GM08714 (cell line): ENCODE data around the gene FLCN.
"Not testable (repeated sequence)": the region's sequence is repeated elsewhere in the genome, so short reads cannot be mapped to it uniquely, and the experiment has no call there.

Experiments used
- H3K4me3 ChIP-seq: fragments of 200-500 bp; sonication (Bioruptor generic); 2 replicates; pipeline ENCODE4 v1.5.1; 2014; ENCODE audit warnings: mild to moderate bottlenecking, low read length, inconsistent platforms
- ZNF274 ChIP-seq: IDR thresholded peaks from 2 replicates; pipeline ENCODE4 v1.6.1; 2012; ENCODE audit warnings: mild to moderate bottlenecking, low read depth, low read length

FLCN gene

DNA sequence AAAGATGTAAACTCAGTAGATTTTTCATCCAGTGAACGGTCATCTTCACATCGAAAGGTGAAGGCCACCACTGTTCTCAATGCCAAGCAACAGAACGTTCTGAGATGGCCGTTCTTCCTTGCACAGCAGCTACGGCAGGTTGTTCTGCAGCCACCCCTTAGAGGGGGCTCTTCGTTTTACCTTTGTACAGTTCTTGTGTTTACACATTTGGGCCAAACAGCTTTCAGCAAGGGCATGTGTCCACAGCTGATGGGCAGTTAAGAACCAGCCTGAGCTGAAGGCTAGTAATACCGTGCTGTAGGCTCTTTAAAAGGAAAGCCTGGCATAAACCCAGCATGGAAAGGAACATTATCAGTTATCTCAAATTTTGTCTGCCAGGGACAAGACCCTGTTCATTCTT is 46.8 kb downstream of the FLCN start:
- no peak overlapping the region for H3K4me3 ChIP-seq
- no peak for TF ChIP-seq ZNF274

GRCh38 chr17:17189559-17189958 is 47.4 kb downstream of the FLCN start:
- no peak for TF ChIP-seq ZNF274
- no peak overlapping the region for H3K4me3 ChIP-seq

GRCh38 chr17:17188586-17188985 is 48.4 kb downstream of the FLCN start:
- no peak overlapping the region for H3K4me3 ChIP-seq
- TF ChIP-seq ZNF274: no peak

- no peak overlapping the region for H3K4me3 ChIP-seq
- no peak for TF ChIP-seq ZNF274
Measured at GRCh38 chr17:17186551-17187505, 50.1 kb downstream of the FLCN start.

DNA sequence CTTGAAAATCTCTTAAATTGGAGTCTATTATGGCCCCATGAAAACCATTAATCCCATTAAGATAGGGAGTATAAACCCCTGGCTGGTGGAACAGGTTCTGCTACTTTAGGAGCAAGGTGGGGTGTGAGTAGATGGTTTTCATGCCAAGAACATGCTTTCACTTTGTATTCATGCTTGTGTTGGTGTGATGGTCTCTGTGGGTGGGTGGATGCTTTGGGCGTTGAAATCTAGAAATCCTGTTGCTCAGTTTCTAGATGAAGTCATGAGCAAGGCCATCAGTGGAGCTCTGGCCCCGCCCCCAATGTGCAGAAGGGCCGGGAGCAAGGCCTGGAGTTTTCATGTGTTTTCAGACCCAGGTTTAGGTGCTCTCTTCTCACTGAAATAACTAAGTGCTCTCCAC is 50.9 kb downstream of the FLCN start:
- TF ChIP-seq ZNF274: no peak
- H3K4me3 ChIP-seq: no peak overlapping the region

GRCh38 chr17:17184985-17185757 is 51.8 kb downstream of the FLCN start:
- H3K4me3 ChIP-seq: not testable (repeated sequence)

GRCh38 chr17:17183744-17184143 is 53.2 kb downstream of the FLCN start:
- TF ChIP-seq ZNF274: no peak
- H3K4me3 ChIP-seq: no peak overlapping the region

GRCh38 chr17:17182598-17183136 is 54.3 kb downstream of the FLCN start:
- no peak overlapping the region for H3K4me3 ChIP-seq
- TF ChIP-seq ZNF274: no peak

GRCh38 chr17:17181666-17182597 is 55.0 kb downstream of the FLCN start:
- no peak for TF ChIP-seq ZNF274
- no peak overlapping the region for H3K4me3 ChIP-seq

DNA sequence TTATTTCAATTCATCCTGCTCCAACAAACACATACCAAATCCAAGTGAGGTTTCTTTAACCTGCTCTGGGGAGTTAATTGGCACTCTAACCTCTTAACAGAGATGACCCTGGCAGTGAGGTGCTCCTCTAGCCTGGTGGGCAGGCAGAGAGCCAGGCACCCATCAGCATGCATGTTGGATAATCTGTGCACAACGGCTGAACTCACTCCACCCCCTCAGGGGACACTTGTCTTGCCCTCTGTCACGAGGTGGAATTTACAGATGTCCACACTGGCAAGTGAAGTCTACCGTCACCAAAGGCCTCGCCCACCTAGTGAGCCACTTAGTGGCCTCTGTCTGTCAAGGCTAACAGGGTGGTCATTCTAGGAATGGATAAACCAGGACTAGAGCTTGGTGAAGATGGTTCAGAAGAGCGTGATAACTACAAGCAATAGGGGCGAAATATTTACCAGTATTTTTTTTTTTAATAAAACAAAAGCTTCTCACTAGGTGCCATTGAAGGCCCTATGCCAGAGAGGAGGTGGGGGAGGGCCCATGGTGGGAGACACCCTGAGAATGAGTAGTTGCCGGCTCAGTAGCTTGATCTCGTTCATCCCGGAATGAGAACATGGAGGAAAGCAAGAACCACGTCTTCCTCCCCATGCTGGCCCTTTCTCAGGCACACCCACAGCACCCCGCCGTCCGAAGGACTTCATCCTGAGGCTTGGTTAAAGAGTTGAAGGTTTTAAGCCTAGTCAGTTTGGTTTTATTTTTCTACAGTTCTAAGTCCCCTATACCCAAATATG is 56.0 kb downstream of the FLCN start:
- no peak overlapping the region for H3K4me3 ChIP-seq
- no peak for TF ChIP-seq ZNF274

DNA sequence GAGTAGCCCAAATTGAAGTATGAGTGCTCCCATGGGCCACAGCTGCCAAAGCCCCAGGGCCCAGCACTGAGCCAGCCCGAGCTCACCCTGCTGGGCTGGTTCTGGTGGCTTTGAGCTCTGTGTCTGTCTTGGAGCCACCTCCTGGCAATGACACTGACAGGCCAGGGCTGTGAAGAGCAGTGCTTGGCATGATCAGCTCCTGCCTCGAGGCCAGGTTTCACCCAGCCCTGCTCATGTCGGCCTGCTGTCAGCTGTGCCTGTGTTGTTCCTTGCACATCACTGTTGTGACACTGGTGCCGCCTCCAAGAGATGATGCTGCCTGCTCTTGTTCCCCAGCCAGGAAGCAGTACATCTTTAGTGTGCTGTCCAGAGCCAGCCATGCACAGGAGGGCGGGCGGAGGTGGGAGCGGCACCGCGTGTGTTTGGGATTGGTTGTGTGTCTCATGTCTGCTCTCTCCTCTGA is 56.8 kb downstream of the FLCN start:
- H3K4me3 ChIP-seq: no peak overlapping the region
- no peak for TF ChIP-seq ZNF274

DNA sequence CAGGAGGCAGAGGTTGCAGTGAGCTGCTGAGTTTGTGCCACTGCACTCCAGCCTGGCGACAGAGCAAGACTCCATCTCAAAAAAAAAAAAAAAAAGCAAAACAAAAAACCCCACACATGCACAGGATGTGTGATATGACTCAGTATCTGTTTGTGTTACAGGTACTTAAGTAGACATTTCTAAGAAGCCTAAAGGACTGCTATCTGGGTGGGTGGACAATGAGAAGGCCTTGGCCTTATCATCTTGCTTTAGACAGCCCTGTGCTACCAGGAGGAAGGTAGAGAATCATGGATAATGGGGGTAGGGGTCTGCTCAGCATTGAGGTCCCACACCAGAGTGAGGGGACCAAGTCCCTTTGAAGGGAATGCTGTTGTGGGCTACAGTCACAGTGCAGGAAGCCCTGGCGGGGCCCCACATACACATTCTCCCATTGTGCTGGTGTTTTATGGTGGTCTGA is 57.6 kb downstream of the FLCN start:
- H3K4me3 ChIP-seq: no peak overlapping the region
- TF ChIP-seq ZNF274: no peak

GRCh38 chr17:17177176-17177575 is 59.8 kb downstream of the FLCN start:
- no peak overlapping the region for H3K4me3 ChIP-seq
- no peak for TF ChIP-seq ZNF274
